IMR-90 (cell line): ENCODE results near the gene TMSB15C. TPM values are rescaled to one million over a fixed set of nuclear protein-coding genes. Genes with fewer than 3 reads are reported as not detected.

Experiments used
- ATAC-seq: fragments of 200-7000 bp; cut with Tn5 transposase; 2 replicates; pipeline ENCODE4 v1.9.1; 2020; ENCODE audit warnings: low read depth, mild to moderate bottlenecking, moderate library complexity
- BruUV-seq: library from RNA; stranded (reverse); fragments of 400-500 nt; replicated peaks from 2 replicates; lab custom pipeline; 2021; lab: Mats Ljungman, UMichigan
- CTCF ChIA-PET: fragments of 300-600 bp; formaldehyde crosslinking; extraction: SDS; loops from one replicate; lab custom pipeline; 2021; ENCODE audit warnings: antibody characterized with exemption; lab: Yijun Ruan, JAX
- POLR2A ChIA-PET: fragments of 300-600 bp; sonication (Branson Sonifier 250); formaldehyde crosslinking; loops from one replicate; lab custom pipeline; 2022; ENCODE audit warnings: antibody characterized with exemption; ENCODE audit not compliant: unreplicated experiment; lab: Charles Lee
- DNase-seq: peaks from one replicate; pipeline ENCODE4 v3.0.0; 2013
- H2AFZ ChIP-seq: replicated peaks from 2 replicates; pipeline ENCODE3; 2013; ENCODE audit warnings: low read length, mild to moderate bottlenecking; ENCODE audit not compliant: poor library complexity
- H2AK5ac ChIP-seq: 2 replicates; pipeline ENCODE4 v1.6.1; 2013; ENCODE audit warnings: low read depth, low read length, inconsistent platforms
- H2AK9ac ChIP-seq: replicated peaks from 2 replicates; pipeline ENCODE3; 2013; ENCODE audit warnings: mild to moderate bottlenecking, low read depth, low read length, moderate library complexity; ENCODE audit not compliant: poor library complexity
- H2BK120ac ChIP-seq: 2 replicates; pipeline ENCODE4 v1.6.1; 2013; ENCODE audit warnings: low read depth, low read length, inconsistent platforms
- H2BK15ac ChIP-seq: 3 replicates; pipeline ENCODE4 v1.6.1; 2013; ENCODE audit warnings: low read depth, low read length, inconsistent platforms
- H2BK20ac ChIP-seq: 2 replicates; pipeline ENCODE4 v1.6.1; 2013; ENCODE audit warnings: low read depth, mild to moderate bottlenecking, inconsistent platforms, low read length, moderate library complexity
- H2BK5ac ChIP-seq: 2 replicates; pipeline ENCODE4 v1.6.1; 2013; ENCODE audit warnings: mild to moderate bottlenecking, low read depth, low read length, inconsistent platforms; ENCODE audit not compliant: poor library complexity, severe bottlenecking
- H3K14ac ChIP-seq: replicated peaks from 2 replicates; pipeline ENCODE4 v1.6.1; 2013; ENCODE audit warnings: low read depth, low read length, inconsistent platforms
- H3K18ac ChIP-seq: 2 replicates; pipeline ENCODE4 v1.6.1; 2013; ENCODE audit warnings: low read depth, low read length, control low read depth
- H3K23ac ChIP-seq: 2 replicates; pipeline ENCODE4 v1.6.1; 2013; ENCODE audit warnings: low read depth, low read length, inconsistent platforms
- H3K27ac ChIP-seq: 2 replicates; pipeline ENCODE4 v1.5.1; 2013; ENCODE audit warnings: mild to moderate bottlenecking, control low read depth, low read length; ENCODE audit not compliant: insufficient read depth
- H3K27me3 ChIP-seq: 2 replicates; pipeline ENCODE4 v1.6.1; 2013; ENCODE audit warnings: low read length; ENCODE audit not compliant: control insufficient read depth, insufficient read depth
- H3K36me3 ChIP-seq: 2 replicates; pipeline ENCODE4 v1.6.1; 2013; ENCODE audit warnings: low read length, mixed read lengths; ENCODE audit not compliant: control insufficient read depth, insufficient read depth
- H3K4ac ChIP-seq: 2 replicates; pipeline ENCODE4 v1.6.1; 2013; ENCODE audit warnings: low read depth, low read length, inconsistent platforms
- H3K4me1 ChIP-seq: 2 replicates; pipeline ENCODE4 v1.6.1; 2013; ENCODE audit warnings: low read length, mixed read lengths; ENCODE audit not compliant: control insufficient read depth, insufficient read depth
- H3K4me2 ChIP-seq: 2 replicates; pipeline ENCODE4 v1.6.1; 2013; ENCODE audit warnings: low read depth, mild to moderate bottlenecking, control low read depth, low read length, moderate library complexity
- H3K4me3 ChIP-seq: 2 replicates; pipeline ENCODE4 v1.5.1; 2013; ENCODE audit warnings: low read depth, mild to moderate bottlenecking, control low read depth, low read length, moderate library complexity; ENCODE audit not compliant: insufficient read depth
- H3K56ac ChIP-seq: 2 replicates; pipeline ENCODE4 v1.6.1; 2013; ENCODE audit warnings: low read length, inconsistent platforms; ENCODE audit not compliant: insufficient read depth; ENCODE audit errors: extremely low read depth
- H3K79me1 ChIP-seq, 2 experiments: 2 replicates each; pipeline ENCODE4 v1.6.1; 2013; ENCODE audit warnings: low read length in 2 of 2, inconsistent platforms in 1 of 2, low read depth in 1 of 2
- H3K9ac ChIP-seq: 2 replicates; pipeline ENCODE4 v1.6.1; 2013; ENCODE audit warnings: low read depth, low read length, control low read depth
- H3K9me1 ChIP-seq: 2 replicates; pipeline ENCODE4 v1.6.1; 2013; ENCODE audit warnings: low read length, inconsistent platforms; ENCODE audit not compliant: insufficient read depth
- H3K9me3 ChIP-seq: 2 replicates; pipeline ENCODE4 v1.6.1; 2013; ENCODE audit warnings: low read length; ENCODE audit not compliant: control insufficient read depth, insufficient read depth
- H4K20me1 ChIP-seq: 2 replicates; pipeline ENCODE4 v1.6.1; 2013; ENCODE audit warnings: low read length, inconsistent platforms; ENCODE audit not compliant: insufficient read depth
- H4K5ac ChIP-seq: 2 replicates; pipeline ENCODE4 v1.6.1; 2013; ENCODE audit warnings: mild to moderate bottlenecking, low read depth, low read length, control low read depth
- H4K8ac ChIP-seq, 2 experiments: 2 replicates each; pipeline ENCODE4 v1.6.1; 2013; ENCODE audit warnings: low read depth in 2 of 2, low read length in 2 of 2, control low read depth in 1 of 2, inconsistent platforms in 1 of 2
- H4K91ac ChIP-seq: 2 replicates; pipeline ENCODE4 v1.6.1; 2013; ENCODE audit warnings: low read depth, low read length, inconsistent platforms; ENCODE audit not compliant: insufficient read depth
- BHLHE40 ChIP-seq: fragments of 150-350 bp; IDR thresholded peaks from 2 replicates; pipeline ENCODE4 v1.6.1; 2016; ENCODE audit warnings: mild to moderate bottlenecking, low read depth, low read length
- CEBPB ChIP-seq: IDR thresholded peaks from 2 replicates; pipeline ENCODE4 v1.6.1; 2012; ENCODE audit warnings: low read depth, low read length, improper control_type of control experiment
- CHD1 ChIP-seq: IDR thresholded peaks from 2 replicates; pipeline ENCODE4 v1.6.1; 2012; ENCODE audit warnings: low read depth, low read length, improper control_type of control experiment
- FOS ChIP-seq: fragments of 150-350 bp; IDR thresholded peaks from 2 replicates; pipeline ENCODE4 v1.6.1; 2016; ENCODE audit warnings: low read depth, low read length
- MAFK ChIP-seq: IDR thresholded peaks from 2 replicates; pipeline ENCODE4 v1.6.1; 2012; ENCODE audit warnings: low read depth, low read length, improper control_type of control experiment
- MAZ ChIP-seq: IDR thresholded peaks from 2 replicates; pipeline ENCODE4 v1.6.1; 2012; ENCODE audit warnings: low read depth, mild to moderate bottlenecking, low read length, improper control_type of control experiment, moderate library complexity, borderline replicate concordance
- MXI1 ChIP-seq: IDR thresholded peaks from 2 replicates; pipeline ENCODE4 v1.6.1; 2012; ENCODE audit warnings: low read depth, mild to moderate bottlenecking, low read length, moderate library complexity, borderline replicate concordance
- NFE2L2 ChIP-seq: fragments of 150-350 bp; IDR thresholded peaks from 2 replicates; pipeline ENCODE4 v1.6.1; 2016; ENCODE audit warnings: low read depth, mild to moderate bottlenecking, low read length
- RCOR1 ChIP-seq: IDR thresholded peaks from 2 replicates; pipeline ENCODE4 v1.6.1; 2012; ENCODE audit warnings: mild to moderate bottlenecking, low read length, improper control_type of control experiment; ENCODE audit not compliant: insufficient replicate concordance
- RFX5 ChIP-seq: IDR thresholded peaks from 2 replicates; pipeline ENCODE4 v1.8.0; 2012; ENCODE audit warnings: low read depth, mild to moderate bottlenecking, low read length, moderate library complexity
- SMC3 ChIP-seq: fragments of 150-350 bp; IDR thresholded peaks from 2 replicates; pipeline ENCODE4 v1.6.1; 2016; ENCODE audit warnings: low read depth, mild to moderate bottlenecking, antibody characterized with exemption, low read length, moderate library complexity
- WGBS, 2 experiments: methylation state at CpG; one replicate each; pipeline versions ENCODE4 v1.1.5 to v1.1.7; 2013; ENCODE audit warnings: missing lambda C conversion rate in 2 of 2; ENCODE audit not compliant: insufficient read length in 1 of 2; ENCODE audit errors: extremely low coverage in 2 of 2; 5-methylcytosine and 5-hydroxymethylcytosine counted together
- dilution Hi-C: fragments of 300-500 bp; cut with HindIII; formaldehyde crosslinking; loops from one replicate; pipeline ENCODE4 v1.14.3; 2018; ENCODE audit warnings: low sequenced_read_pairs; ENCODE audit not compliant: unreplicated experiment
- in situ Hi-C: fragments of 300-500 bp; cut with MboI; formaldehyde crosslinking; loops from 3 replicates; pipeline ENCODE4 v1.14.3; 2019; ENCODE audit warnings: low sequenced_read_pairs, inconsistent platforms, mixed read lengths
- intact Hi-C: fragments of 100-400 bp; cut with micrococcal nuclease; formaldehyde crosslinking; loops from 2 replicates; pipeline ENCODE4 v1.10.0; 2022
- polyA plus RNA-seq, 3 experiments: library from polyadenylated mRNA; depleted of rRNA; stranded (reverse); fragments of >200 nt; gene quantifications; 2 replicates each; pipeline ENCODE4 v1.2.3, GENCODE V29; 2012; ENCODE audit warnings: low replicate concordance in 1 of 3
- total RNA-seq: library from RNA; depleted of rRNA; stranded (reverse); fragments of >200 nt; gene quantifications from 2 replicates; pipeline ENCODE4 v1.2.3, GENCODE V29; 2012
- TF ChIP-seq, protein P1 (sequence below): fragments of 150-350 bp; IDR thresholded peaks from 2 replicates; pipeline ENCODE4 v1.6.1; 2017; ENCODE audit warnings: mild to moderate bottlenecking, antibody characterized with exemption, low read length, low read depth
- TF ChIP-seq, protein P2 (sequence below): conservative IDR thresholded peaks from 2 replicates; pipeline ENCODE4 v1.5.1; 2012; ENCODE audit warnings: mild to moderate bottlenecking, low read depth, low read length, improper control_type of control experiment
- TF ChIP-seq, protein P3 (sequence below): fragments of 150-350 bp; IDR thresholded peaks from 2 replicates; pipeline ENCODE4 v1.6.1; 2016; ENCODE audit warnings: low read depth, mild to moderate bottlenecking, low read length, moderate library complexity, borderline replicate concordance

Gene TMSB15C
- total and polyA plus RNA-seq, 2 of the 4 experiments (the other 2 are of a cell fraction) = 1.9 to 2.0 TPM

DNA sequence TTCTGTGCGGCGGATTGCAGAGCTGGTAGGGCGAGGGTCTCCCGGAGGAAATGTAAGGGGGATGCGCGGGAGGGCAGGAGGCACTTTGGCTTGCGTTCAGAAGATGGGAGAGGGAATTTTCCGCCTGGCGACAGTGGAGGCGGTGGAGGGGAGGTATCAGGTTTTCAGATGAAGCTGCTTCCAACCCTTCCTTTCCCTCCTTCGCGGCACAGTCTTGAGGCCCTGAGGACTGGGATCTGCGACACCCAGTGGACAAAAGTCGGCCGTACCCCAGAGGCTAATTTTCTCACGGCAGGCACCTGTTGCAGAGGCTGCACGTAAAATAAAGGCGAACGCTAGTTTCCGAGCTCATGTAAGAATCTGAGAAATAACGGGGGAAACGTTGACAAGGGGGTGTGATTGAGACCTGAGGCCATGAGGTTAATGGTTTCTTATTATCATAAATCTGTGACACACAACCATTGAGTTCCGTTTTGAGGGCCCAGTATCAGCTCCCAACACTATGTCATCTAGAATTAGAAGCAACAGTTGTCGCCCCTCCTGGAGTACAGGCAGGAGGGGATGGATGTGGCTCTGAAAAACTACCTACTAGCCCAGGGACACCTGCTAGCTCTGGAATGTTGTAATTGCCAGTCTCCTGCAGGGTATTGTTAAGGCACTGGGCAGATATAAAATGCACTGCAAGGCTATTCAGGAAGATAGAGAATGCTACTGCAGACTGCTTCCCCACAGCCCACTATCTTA, 37.4 kb upstream of the TMSB15C start:
- no peaks in the 10 kb centered on the region for H3K4me1 ChIP-seq
- BruUV-seq = no TSS peak
- no peak overlapping the region for H3K18ac ChIP-seq
- no peak overlapping the region for H3K23ac ChIP-seq
- ATAC-seq (peak; percentile 56), DNase-seq (peak; percentile 53)
- H3K4me2 ChIP-seq = peak overlapping the region; percentile 73
- no peak overlapping the region for H3K56ac ChIP-seq
- H2AK9ac ChIP-seq = no peak overlapping the region
- H4K5ac ChIP-seq = no peak overlapping the region
- no peak overlapping the region for H2AK5ac ChIP-seq
- no peak overlapping the region for H2BK5ac ChIP-seq
- no peak overlapping the region for H3K4ac ChIP-seq
- no CpG with 5 or more reads among the region's 24 CpGs for WGBS, 2 experiments
- no peaks in the 10 kb centered on the region for H3K9me3 ChIP-seq
- H2BK15ac ChIP-seq = no peak overlapping the region
- no peaks in the 10 kb centered on the region for H4K20me1 ChIP-seq
- no peak overlapping the region for H4K91ac ChIP-seq
- H3K27me3 ChIP-seq = peaks cover 2% of the 10 kb centered on the region; the same call in 1 of the 2 replicates
- no peak overlapping the region for H3K27ac ChIP-seq
- POLR2A ChIA-PET = no interaction called here
- in situ Hi-C loops (loop anchor here (25.0 kb wide), 1 partner anchor 276 kb away; the partner anchor contains the start of gene RAB9B), dilution Hi-C loops (no loop called here), intact Hi-C loops (loop anchor here (2.0 to 5.0 kb wide), 2 partner anchors 15 to 426 kb away; partner anchors contain the start of gene MORF4L2)
- no peak overlapping the region for H4K8ac ChIP-seq
- 0 out of 2 replicates have a peak overlapping the region, but pooled peaks have one; percentile 1 for H3K9ac ChIP-seq
- no peak overlapping the region for H3K14ac ChIP-seq
- peak overlapping the region; percentile 96 for H3K4me3 ChIP-seq
- H3K36me3 ChIP-seq = no peaks in the 10 kb centered on the region
- H2BK20ac ChIP-seq = no peak overlapping the region
- CTCF ChIA-PET = interaction anchor here (0.6 to 1.3 kb wide), 4 partner anchors 10 to 227 kb away, joined by 3 to 4 read pairs (median 3); no protein-coding TSS in a partner anchor
- no peak overlapping the region for H2BK120ac ChIP-seq
- H2AFZ ChIP-seq = peak overlapping the region; percentile 82
- no peaks in the 10 kb centered on the region for H3K79me1 ChIP-seq
- H3K9me1 ChIP-seq = no peaks in the 10 kb centered on the region
- TF ChIP-seq, protein P1, sequence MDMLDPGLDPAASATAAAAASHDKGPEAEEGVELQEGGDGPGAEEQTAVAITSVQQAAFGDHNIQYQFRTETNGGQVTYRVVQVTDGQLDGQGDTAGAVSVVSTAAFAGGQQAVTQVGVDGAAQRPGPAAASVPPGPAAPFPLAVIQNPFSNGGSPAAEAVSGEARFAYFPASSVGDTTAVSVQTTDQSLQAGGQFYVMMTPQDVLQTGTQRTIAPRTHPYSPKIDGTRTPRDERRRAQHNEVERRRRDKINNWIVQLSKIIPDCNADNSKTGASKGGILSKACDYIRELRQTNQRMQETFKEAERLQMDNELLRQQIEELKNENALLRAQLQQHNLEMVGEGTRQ = no peak
- TF ChIP-seq CEBPB (no peak), BHLHE40 (no peak), RFX5 (no peak), MAFK (no peak), CHD1 (no peak), NFE2L2 (no peak), MAZ (no peak), MXI1 (no peak), RCOR1 (peak; percentile 87), FOS (no peak), SMC3 (peak; percentile 45)
- TF ChIP-seq, protein P2, sequence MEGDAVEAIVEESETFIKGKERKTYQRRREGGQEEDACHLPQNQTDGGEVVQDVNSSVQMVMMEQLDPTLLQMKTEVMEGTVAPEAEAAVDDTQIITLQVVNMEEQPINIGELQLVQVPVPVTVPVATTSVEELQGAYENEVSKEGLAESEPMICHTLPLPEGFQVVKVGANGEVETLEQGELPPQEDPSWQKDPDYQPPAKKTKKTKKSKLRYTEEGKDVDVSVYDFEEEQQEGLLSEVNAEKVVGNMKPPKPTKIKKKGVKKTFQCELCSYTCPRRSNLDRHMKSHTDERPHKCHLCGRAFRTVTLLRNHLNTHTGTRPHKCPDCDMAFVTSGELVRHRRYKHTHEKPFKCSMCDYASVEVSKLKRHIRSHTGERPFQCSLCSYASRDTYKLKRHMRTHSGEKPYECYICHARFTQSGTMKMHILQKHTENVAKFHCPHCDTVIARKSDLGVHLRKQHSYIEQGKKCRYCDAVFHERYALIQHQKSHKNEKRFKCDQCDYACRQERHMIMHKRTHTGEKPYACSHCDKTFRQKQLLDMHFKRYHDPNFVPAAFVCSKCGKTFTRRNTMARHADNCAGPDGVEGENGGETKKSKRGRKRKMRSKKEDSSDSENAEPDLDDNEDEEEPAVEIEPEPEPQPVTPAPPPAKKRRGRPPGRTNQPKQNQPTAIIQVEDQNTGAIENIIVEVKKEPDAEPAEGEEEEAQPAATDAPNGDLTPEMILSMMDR = peak; percentile 47
- TF ChIP-seq, protein P3, sequence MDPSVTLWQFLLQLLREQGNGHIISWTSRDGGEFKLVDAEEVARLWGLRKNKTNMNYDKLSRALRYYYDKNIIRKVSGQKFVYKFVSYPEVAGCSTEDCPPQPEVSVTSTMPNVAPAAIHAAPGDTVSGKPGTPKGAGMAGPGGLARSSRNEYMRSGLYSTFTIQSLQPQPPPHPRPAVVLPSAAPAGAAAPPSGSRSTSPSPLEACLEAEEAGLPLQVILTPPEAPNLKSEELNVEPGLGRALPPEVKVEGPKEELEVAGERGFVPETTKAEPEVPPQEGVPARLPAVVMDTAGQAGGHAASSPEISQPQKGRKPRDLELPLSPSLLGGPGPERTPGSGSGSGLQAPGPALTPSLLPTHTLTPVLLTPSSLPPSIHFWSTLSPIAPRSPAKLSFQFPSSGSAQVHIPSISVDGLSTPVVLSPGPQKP = no peak
